ENCODE results near the gene CENPVL2.
"Not testable (repeated sequence)": the region's sequence is repeated elsewhere in the genome, so short reads cannot be mapped to it uniquely, and the experiment has no call there.

Gene CENPVL2

DNA sequence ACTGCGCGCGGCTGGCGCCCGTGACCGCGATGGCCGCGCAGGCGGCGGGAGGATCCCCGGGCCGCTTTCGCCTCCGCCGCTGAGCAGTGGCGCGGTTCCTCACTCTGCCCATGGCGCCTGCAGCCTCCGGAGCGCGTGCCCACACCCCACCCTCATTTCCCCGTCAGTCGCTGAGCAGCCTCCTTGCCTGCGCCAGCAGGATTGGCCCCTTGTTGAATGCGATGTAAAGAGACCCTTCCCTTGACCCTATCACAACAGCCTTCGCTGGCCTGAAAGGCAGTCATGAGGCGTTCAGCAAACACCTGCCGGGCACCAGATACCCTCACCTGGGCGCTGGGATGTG, at the start of gene CENPVL2:
Gene CENPVL2 (minus strand): TSS at position 112 of the 343 bp plus-strand sequence. CDS start 0 bp downstream, at position 112.
- TF ChIP-seq, protein P1, sequence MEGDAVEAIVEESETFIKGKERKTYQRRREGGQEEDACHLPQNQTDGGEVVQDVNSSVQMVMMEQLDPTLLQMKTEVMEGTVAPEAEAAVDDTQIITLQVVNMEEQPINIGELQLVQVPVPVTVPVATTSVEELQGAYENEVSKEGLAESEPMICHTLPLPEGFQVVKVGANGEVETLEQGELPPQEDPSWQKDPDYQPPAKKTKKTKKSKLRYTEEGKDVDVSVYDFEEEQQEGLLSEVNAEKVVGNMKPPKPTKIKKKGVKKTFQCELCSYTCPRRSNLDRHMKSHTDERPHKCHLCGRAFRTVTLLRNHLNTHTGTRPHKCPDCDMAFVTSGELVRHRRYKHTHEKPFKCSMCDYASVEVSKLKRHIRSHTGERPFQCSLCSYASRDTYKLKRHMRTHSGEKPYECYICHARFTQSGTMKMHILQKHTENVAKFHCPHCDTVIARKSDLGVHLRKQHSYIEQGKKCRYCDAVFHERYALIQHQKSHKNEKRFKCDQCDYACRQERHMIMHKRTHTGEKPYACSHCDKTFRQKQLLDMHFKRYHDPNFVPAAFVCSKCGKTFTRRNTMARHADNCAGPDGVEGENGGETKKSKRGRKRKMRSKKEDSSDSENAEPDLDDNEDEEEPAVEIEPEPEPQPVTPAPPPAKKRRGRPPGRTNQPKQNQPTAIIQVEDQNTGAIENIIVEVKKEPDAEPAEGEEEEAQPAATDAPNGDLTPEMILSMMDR (IDR thresholded peaks at IDR 0.05): not testable (repeated sequence)

DNA sequence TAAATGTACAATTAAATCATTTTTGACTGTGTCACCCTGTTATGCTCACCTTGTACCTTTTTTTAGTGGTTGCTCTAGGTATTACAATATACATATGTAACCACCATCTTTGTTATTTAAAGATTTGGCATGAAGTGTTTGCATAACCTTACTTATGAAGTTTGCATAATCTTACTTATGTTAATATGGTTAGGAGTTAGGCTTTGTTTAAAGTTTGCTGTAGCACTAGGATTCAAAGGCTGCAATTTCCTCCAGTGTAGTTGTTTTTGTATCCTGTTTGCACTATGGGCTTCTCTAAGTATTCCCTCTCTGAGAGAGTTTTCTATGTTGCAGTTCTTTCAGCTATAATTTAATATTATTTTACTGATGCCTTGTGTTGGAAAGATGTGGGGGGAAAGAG, 45.6 kb upstream of the CENPVL2 start:
- TF ChIP-seq, protein P1 (IDR thresholded peaks at IDR 0.05): no peak

DNA sequence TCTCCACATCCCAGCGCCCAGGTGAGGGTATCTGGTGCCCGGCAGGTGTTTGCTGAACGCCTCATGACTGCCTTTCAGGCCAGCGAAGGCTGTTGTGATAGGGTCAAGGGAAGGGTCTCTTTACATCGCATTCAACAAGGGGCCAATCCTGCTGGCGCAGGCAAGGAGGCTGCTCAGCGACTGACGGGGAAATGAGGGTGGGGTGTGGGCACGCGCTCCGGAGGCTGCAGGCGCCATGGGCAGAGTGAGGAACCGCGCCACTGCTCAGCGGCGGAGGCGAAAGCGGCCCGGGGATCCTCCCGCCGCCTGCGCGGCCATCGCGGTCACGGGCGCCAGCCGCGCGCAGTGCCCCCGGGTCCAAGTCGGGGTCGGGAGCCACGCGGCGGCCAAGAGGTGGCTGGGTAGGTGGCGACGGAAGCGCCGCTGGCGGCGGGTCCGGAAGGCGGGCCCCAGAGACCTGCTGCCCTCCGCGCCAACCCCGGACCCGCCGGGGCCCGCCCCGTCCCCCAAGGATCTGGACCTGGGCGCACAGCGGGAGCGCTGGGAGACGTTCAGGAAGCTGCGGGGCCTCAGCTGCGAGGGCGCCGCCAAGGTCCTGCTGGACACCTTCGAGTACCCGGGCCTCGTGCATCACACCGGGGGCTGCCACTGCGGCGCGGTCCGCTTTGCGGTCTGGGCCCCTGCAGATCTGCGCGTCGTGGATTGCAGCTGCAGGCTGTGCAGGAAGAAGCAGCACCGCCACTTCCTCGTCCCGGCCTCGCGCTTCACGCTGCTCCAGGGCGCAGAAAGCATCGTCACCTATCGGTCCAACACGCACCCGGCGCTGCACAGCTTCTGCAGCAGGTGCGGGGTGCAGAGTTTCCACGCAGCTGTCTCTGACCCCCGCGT, 27.9 kb upstream of the CENPVL2 start, which contains the start of gene CENPVL1:
Gene CENPVL1 (plus strand): TSS at position 236 of the 888 bp plus-strand sequence. CDS start 0 bp downstream, at position 236.
- TF ChIP-seq, protein P1 (IDR thresholded peaks at IDR 0.05): not testable (repeated sequence)

DNA sequence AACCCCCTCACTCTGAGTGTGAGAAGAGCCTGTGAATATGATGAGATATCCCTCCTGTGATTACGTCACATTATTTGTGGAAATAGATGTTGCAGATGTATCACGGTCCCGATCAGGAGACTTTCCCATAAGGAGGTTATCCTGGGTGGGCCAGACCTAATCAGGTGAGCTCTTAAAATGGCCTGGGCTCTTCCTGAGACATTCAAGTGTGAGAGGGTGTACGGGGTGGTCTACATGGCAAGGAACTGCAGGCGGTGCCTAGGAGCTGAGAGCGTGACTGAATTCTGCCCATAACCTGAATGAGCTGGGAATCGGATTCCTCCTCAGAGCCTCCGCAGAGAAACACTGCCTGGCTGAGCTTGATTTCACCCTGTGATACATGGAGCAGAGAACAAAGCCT, 14.8 kb upstream of the CENPVL2 start:
- TF ChIP-seq, protein P1 (IDR thresholded peaks at IDR 0.05): no peak

DNA sequence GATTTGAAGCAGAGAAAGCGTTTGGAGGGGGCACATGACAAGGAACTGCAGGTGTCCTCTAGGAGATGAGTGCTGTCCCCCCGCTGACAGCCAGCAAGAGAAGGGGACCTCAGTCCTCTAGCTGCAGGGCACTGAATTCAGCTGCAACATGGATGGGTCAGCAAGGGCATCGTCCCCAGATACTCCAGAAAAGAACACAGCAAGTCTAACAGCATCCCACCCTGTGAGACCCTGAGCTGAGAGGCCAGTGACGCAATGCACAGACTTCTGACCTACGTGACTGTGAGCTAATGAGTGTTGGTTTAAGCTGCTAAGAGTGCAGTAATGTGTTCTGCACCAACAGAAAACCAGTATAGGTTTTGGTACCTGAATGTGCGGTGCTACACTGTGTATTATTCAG, 11.6 kb upstream of the CENPVL2 start:
- TF ChIP-seq, protein P1 (IDR thresholded peaks at IDR 0.05): no peak

DNA sequence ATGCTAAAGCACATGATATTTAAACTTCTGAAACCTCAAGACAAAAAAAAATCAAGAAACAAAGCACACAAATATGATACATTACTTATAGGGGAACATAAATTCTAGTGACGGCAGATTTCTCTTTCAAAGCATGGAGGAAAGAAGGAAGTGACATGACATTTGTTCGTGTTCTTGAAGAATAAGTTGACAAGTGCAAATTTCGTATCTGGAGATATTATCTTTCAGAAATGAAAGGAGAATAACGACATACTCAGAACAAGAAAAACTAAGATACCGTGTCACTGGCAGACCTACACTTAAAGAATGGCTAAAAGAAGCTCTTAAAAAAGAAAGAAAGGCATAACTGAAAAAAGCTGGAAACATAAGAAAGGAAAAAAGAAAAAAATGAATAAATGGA, 16.6 kb downstream of the CENPVL2 start:
- TF ChIP-seq, protein P1 (IDR thresholded peaks at IDR 0.05): no peak

DNA sequence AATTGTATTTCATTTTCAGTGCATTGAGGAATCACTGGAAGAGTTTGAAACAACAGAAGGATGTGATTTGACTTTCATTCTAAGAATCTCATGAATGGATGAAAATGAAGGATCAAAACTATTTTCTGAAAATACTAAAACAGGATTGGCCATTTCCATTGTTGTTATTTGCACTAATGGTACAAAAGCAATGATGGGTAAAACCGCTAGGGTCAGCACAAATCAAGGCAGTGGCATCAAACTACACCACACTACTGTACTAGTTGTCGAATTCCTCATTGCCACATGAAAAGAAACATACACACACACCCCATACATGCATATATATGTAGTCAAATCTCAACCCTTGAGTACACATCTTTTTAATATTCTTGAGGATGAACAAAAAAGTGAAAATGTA, 39.3 kb downstream of the CENPVL2 start:
- TF ChIP-seq, protein P1 (IDR thresholded peaks at IDR 0.05): no peak

Measured in LNCAP (cell line).